Measurements from ENCODE around the gene OLFM3.

OLFM3 gene

DNA sequence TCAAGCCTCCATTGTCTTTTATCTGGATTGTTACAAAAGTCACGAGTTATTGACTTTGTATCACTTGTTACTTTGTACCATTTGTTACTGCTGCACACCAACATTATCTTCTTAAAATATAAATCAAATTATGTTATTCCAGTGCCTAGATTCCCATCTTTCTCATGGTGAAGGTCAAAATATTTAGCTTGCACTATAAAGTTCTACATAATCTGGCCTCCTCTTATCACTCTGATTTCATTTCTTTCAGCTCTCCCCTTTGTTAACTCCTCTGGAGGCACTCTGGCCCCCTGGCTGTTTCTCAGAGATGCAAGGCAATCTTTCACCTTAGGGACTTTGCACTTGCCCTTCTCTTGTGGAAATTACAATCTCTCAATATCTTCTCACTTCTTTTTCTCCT, 143.8 kb downstream of the OLFM3 start:
- no peaks in the 10 kb centered on the region for H3K27me3 Mint-ChIP-seq (ENCODE audit: low read depth)
- no peak overlapping the region for H3K27ac Mint-ChIP-seq
- no peaks in the 10 kb centered on the region for H3K36me3 Mint-ChIP-seq (ENCODE audit: low read depth)
- no peak for DNase-seq (ENCODE audit: low spot score)
- H3K4me1 Mint-ChIP-seq (ENCODE audit: low read depth), result no peaks in the 10 kb centered on the region
- no peaks in the 10 kb centered on the region for H3K9me3 Mint-ChIP-seq
- H3K4me3 Mint-ChIP-seq, result no peak overlapping the region

DNA sequence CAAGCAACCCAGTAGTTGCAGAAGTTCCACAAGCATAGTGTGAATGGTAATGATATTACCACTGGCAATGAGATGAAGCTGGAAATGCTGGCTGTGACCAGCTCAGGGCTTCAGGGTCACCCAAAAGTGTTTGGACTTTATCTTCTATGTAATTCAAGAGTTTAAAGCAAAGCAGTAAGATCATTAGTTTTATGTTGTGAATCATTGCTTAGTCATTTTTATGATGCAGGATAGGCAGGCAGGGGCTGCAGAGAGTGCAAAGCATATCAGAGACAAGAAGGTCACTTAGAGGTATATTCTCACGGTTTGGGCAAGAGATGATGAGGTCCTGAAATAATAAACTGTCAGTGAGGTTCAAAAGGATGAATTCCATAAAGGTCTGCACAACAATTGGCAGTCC, 147.4 kb downstream of the OLFM3 start:
- Mint-ChIP-seq H3K27ac (no peak overlapping the region), H3K9me3 (no peaks in the 10 kb centered on the region), H3K4me1 (ENCODE audit: low read depth) (no peaks in the 10 kb centered on the region), H3K4me3 (no peak overlapping the region), H3K27me3 (ENCODE audit: low read depth) (peaks cover 7% of the 10 kb centered on the region), H3K36me3 (ENCODE audit: low read depth) (no peaks in the 10 kb centered on the region)
- no peak for DNase-seq (ENCODE audit: low spot score)

DNA sequence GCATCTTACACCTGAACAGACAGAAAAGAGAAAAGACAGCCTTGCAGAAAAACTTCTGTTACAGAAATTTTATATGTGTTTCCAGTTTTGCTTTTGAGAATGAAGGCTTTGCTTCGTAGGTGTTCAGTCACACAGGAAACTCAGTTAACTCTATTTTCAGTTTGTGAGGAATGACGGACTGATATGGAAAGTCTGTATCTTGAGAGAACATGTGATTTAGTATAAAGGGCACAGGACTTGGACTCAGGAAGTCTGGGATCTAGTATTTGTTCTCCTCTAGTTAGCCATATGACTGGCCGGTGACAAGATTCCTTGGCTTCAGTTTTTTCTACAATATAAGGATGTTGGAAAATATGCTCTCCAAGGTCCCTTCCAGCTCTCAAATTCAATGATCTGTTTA, 149.1 kb downstream of the OLFM3 start:
- Mint-ChIP-seq H3K4me3 (no peak overlapping the region), H3K9me3 (no peaks in the 10 kb centered on the region)

DNA sequence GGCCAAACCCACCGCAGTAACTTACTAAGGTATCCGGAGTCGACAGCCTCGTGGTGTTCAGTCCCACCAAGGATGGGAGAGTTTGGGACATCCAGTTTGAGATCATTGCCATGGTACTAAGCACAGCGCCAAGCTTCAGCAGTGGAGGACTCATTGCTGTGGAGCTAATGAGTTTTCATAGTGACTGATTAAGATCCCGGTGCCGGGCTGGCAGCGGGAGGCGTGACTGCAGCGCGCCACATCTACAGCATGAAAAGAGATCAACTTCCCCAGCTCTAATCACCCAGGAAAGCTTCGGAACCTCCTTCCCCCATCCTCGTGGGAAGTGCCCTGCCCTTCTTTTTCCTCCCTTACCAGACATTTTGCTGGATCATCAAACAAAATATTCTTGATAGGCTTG, 149.9 kb downstream of the OLFM3 start:
- Mint-ChIP-seq H3K4me1 (ENCODE audit: low read depth) (no peaks in the 10 kb centered on the region), H3K4me3 (no peak overlapping the region), H3K27ac (no peak overlapping the region), H3K27me3 (ENCODE audit: low read depth) (peaks cover 11% of the 10 kb centered on the region), H3K9me3 (no peaks in the 10 kb centered on the region), H3K36me3 (ENCODE audit: low read depth) (no peaks in the 10 kb centered on the region)
- no peak for DNase-seq (ENCODE audit: low spot score)

More for the DNA sequence above, 149.1 kb downstream of the OLFM3 start:
- no peak for DNase-seq (ENCODE audit: low spot score)
- Mint-ChIP-seq H3K36me3 (ENCODE audit: low read depth) (no peaks in the 10 kb centered on the region), H3K27me3 (ENCODE audit: low read depth) (peaks cover 11% of the 10 kb centered on the region), H3K27ac (no peak overlapping the region), H3K4me1 (ENCODE audit: low read depth) (no peaks in the 10 kb centered on the region)

DNA sequence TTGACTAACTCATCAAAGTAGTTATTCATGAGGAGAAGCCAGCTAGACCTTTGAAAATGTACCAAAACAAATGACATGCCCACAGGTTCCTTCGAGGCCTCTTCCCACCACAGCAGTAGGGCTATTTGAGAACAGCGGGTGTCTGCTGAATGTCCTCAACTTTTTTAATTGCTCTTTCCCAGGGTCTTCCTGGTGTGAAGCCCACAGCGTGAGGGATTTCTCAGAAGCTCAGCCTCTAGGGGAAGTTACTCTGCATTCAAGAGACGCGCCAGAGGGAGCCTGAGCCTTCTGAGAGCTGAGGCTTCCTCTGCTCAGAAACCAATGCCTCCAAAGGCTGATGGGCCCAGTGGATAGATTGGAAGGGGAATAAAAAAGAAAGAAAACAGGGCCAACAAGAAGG, 153.6 kb downstream of the OLFM3 start:
- no peaks in the 10 kb centered on the region for H3K36me3 Mint-ChIP-seq (ENCODE audit: low read depth)
- no peaks in the 10 kb centered on the region for H3K4me1 Mint-ChIP-seq (ENCODE audit: low read depth)
- peaks cover 11% of the 10 kb centered on the region for H3K27me3 Mint-ChIP-seq (ENCODE audit: low read depth)

DNA sequence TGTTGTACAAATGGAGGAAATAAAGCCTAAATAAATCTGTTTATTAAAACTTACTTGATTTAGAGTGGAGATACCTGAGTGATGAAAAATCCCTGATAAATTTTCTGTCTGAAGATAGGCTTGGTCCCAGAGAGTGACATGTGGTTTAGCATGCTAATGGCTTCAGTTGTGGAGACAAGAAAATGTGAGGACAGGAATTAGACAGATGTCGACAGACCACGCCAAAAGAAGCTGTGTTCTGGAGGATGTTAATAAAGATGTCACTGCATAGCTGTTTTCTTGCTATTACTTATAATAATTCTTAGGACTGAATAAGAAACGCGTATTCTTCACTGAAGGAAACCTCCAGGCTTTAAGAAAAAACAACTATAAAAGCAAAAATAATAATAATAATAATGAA, 154.9 kb downstream of the OLFM3 start:
- Mint-ChIP-seq H3K4me1 (ENCODE audit: low read depth) (no peaks in the 10 kb centered on the region), H3K27ac (no peak overlapping the region), H3K9me3 (no peaks in the 10 kb centered on the region), H3K27me3 (ENCODE audit: low read depth) (peaks cover 5% of the 10 kb centered on the region), H3K36me3 (ENCODE audit: low read depth) (no peaks in the 10 kb centered on the region), H3K4me3 (no peak overlapping the region)
- no peak for DNase-seq (ENCODE audit: low spot score)

More for the DNA sequence above, 153.6 kb downstream of the OLFM3 start:
- no peak for DNase-seq (ENCODE audit: low spot score)
- Mint-ChIP-seq H3K9me3 (no peaks in the 10 kb centered on the region), H3K4me3 (no peak overlapping the region), H3K27ac (no peak overlapping the region)

DNA sequence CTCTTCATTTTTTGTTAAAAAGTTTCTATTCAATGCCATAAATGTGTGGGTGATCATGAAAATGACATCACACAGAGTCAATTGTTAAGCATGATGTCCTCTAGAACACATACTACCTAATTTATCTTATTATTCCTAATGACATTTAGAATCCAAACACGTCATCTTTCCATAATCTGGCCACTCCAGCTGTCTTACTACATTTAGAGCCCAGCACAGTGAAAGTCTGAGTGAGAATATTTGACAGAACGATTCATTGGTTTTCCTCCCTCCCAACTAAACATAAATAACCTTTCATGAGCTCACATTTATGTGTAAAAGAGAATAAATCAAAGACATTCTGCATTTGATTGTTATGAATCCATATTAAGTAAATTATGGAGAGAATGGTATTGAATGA, 160.7 kb downstream of the OLFM3 start:
- Mint-ChIP-seq H3K27me3 (ENCODE audit: low read depth) (no peaks in the 10 kb centered on the region), H3K4me3 (no peak overlapping the region), H3K9me3 (no peaks in the 10 kb centered on the region), H3K4me1 (ENCODE audit: low read depth) (no peaks in the 10 kb centered on the region), H3K27ac (no peak overlapping the region), H3K36me3 (ENCODE audit: low read depth) (no peaks in the 10 kb centered on the region)
- DNase-seq (ENCODE audit: low spot score), result no peak

DNA sequence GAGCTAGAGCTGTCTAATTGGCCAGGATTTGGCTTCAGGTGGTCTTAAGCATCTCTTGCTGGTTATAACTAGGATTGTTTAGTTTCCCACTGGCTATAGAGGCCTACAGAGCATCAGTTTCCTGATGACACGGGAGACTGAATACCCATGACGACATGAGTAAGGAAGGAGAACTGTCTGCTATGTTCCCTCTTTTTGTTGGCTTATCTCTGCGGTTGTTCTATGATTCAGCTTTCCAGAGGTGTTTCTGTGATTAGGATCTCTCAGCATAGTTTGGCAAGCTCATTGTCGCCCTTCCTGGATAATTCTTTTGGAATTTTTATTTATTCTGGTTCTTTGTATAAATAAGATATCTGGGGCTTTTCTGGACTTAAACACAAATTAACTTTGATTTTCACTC, 163.4 kb downstream of the OLFM3 start:
- H3K27me3 Mint-ChIP-seq (ENCODE audit: low read depth), result no peaks in the 10 kb centered on the region
- H3K27ac Mint-ChIP-seq, result no peak overlapping the region
- no peaks in the 10 kb centered on the region for H3K9me3 Mint-ChIP-seq
- H3K36me3 Mint-ChIP-seq (ENCODE audit: low read depth), result no peaks in the 10 kb centered on the region
- DNase-seq (ENCODE audit: low spot score), result no peak
- no peak overlapping the region for H3K4me3 Mint-ChIP-seq
- no peaks in the 10 kb centered on the region for H3K4me1 Mint-ChIP-seq (ENCODE audit: low read depth)

DNA sequence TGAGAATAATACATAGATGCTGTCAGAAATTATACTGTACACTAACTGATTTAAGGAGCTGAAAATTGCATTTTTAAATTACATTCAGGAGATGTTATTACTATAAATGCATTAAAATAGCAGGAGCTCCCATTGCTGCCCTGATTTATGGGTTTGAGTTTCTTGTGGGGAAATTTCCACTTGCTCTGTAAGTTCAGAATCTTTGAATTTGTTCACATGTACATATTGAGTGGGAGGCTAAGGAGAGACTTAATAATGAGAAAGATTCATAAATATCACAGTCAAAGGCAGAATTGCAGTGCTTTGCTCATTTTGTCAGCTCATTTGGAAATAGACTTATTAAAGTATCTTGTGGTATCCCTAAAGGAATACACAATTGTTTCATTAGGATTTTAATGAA, 170.3 kb downstream of the OLFM3 start:
- H3K27ac Mint-ChIP-seq, result no peak overlapping the region
- H3K27me3 Mint-ChIP-seq (ENCODE audit: low read depth), result no peaks in the 10 kb centered on the region
- no peaks in the 10 kb centered on the region for H3K4me1 Mint-ChIP-seq (ENCODE audit: low read depth)
- H3K36me3 Mint-ChIP-seq (ENCODE audit: low read depth), result no peaks in the 10 kb centered on the region
- no peak overlapping the region for H3K4me3 Mint-ChIP-seq
- DNase-seq (ENCODE audit: low spot score), result no peak
- no peaks in the 10 kb centered on the region for H3K9me3 Mint-ChIP-seq

DNA sequence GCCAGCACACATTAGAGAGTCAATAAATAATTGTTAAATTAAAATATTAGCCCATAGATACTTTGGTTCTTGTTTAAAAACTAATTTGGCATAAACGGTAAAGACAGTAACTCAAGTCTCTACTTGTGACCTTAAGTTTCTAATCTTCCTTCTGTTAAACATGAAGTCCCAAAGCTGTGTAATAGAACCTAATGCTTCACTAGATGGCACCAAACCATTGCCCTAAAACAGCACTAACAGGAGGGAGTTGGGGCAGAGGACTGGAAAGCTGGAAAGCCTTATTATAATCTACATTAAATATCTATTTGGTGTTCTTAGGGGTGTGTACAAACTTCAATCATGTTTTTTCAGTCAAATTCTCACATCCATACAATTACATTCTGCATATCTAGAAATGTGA, 176.7 kb downstream of the OLFM3 start:
- no peak for DNase-seq (ENCODE audit: low spot score)
- H3K4me1 Mint-ChIP-seq (ENCODE audit: low read depth), result no peaks in the 10 kb centered on the region
- H3K27me3 Mint-ChIP-seq (ENCODE audit: low read depth), result no peaks in the 10 kb centered on the region
- H3K4me3 Mint-ChIP-seq, result no peak overlapping the region
- H3K36me3 Mint-ChIP-seq (ENCODE audit: low read depth), result no peaks in the 10 kb centered on the region
- H3K9me3 Mint-ChIP-seq, result no peaks in the 10 kb centered on the region
- H3K27ac Mint-ChIP-seq, result no peak overlapping the region

DNA sequence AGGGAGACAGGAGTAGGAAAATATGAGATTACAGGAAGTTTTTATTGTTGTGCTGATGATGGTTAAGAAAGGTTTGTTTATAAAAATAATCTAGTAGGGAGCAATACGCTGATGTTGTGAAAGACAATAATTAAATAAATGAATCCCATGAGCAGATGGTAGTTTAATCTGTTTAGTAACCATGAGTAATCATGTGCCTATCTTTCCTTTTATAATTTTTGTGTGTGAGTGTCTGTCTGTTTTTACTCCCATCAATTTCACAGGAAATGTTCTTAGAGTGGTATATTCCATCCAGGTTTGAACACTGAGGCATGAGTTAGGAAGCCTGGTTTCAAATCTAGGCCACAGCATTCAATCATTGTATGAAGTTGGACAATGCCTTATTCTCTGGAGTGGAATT, 180.5 kb downstream of the OLFM3 start:
- no peaks in the 10 kb centered on the region for H3K9me3 Mint-ChIP-seq
- no peak overlapping the region for H3K4me3 Mint-ChIP-seq
- no peaks in the 10 kb centered on the region for H3K4me1 Mint-ChIP-seq (ENCODE audit: low read depth)
- H3K36me3 Mint-ChIP-seq (ENCODE audit: low read depth), result no peaks in the 10 kb centered on the region
- H3K27me3 Mint-ChIP-seq (ENCODE audit: low read depth), result no peaks in the 10 kb centered on the region
- no peak for DNase-seq (ENCODE audit: low spot score)
- no peak overlapping the region for H3K27ac Mint-ChIP-seq

DNA sequence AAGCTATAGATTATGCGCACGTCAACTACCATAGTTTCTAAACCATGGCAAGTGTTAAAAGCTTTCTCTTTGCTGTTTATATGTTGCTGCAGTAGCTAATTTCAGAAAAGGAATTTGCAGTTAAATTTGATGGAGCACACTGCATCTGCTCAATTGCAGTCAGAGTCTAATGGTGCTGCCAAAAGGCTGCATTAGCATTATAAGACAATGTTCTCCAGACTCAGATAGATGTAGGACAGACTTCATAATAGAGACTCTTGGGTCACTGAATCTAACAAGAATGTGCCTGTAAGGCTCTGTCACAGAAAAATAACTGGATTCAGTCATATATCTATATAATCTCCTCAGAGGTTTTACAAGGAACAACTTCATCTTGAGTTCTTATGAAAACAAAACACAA, 198.3 kb downstream of the OLFM3 start:
- H3K27ac Mint-ChIP-seq, result no peak overlapping the region
- no peaks in the 10 kb centered on the region for H3K27me3 Mint-ChIP-seq (ENCODE audit: low read depth)
- H3K36me3 Mint-ChIP-seq (ENCODE audit: low read depth), result no peaks in the 10 kb centered on the region
- no peaks in the 10 kb centered on the region for H3K4me1 Mint-ChIP-seq (ENCODE audit: low read depth)
- H3K9me3 Mint-ChIP-seq, result no peaks in the 10 kb centered on the region
- H3K4me3 Mint-ChIP-seq, result no peak overlapping the region
- DNase-seq (ENCODE audit: low spot score), result no peak

DNA sequence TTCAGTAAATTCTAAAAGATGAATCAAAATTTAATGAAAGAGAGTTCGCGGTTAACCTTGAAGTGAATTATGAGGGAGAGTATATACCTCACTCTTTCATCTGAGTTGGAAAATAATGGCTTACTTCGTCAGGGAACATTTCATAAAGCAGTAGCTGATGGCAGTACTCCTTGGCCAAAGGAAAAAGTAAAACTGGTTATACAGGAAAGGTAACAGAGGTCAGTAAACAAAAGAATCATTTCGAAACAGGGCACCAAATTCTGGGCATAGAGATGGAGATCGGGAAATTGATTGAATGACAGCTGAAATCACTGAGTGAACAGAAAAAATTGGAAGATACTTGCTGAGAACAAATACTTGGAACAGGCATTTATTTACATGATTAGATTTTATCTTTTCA, 199.0 kb downstream of the OLFM3 start:
- H3K36me3 Mint-ChIP-seq (ENCODE audit: low read depth), result no peaks in the 10 kb centered on the region
- no peak for DNase-seq (ENCODE audit: low spot score)
- H3K4me3 Mint-ChIP-seq, result no peak overlapping the region
- H3K4me1 Mint-ChIP-seq (ENCODE audit: low read depth), result no peaks in the 10 kb centered on the region
- no peak overlapping the region for H3K27ac Mint-ChIP-seq
- no peaks in the 10 kb centered on the region for H3K9me3 Mint-ChIP-seq
- no peaks in the 10 kb centered on the region for H3K27me3 Mint-ChIP-seq (ENCODE audit: low read depth)

DNA sequence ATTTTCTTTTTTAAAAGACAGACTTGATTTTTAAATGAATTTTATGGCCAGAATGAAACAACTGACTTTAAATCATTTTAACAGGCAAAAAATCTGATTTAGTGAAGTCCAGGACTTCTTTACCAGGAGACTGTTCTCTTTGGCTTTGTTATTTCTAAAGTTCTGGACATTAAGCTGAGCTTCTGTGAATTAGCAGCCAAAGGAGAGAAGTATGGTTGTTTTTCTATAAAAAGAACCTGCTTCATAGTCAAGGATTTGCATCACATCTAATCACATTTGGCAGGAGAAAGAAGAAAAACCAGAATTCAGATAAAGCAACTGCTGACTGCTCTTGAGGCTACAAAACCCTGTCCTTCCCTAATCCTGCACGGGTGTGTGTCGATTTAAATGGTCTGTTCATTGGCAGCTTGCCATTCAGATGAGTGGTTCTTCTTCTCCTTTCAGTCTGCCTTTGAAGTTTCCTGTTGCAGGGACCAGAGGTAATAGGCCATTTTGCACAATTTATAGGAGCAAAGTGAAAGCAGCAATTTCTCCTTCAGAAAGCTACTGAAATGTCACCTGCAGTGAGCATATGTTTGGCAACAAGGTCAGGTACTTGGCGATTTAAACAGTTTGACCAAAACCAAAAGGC, 215.4 kb downstream of the OLFM3 start:
- Mint-ChIP-seq H3K36me3 (ENCODE audit: low read depth) (no peaks in the 10 kb centered on the region), H3K4me3 (no peak overlapping the region)

DNA sequence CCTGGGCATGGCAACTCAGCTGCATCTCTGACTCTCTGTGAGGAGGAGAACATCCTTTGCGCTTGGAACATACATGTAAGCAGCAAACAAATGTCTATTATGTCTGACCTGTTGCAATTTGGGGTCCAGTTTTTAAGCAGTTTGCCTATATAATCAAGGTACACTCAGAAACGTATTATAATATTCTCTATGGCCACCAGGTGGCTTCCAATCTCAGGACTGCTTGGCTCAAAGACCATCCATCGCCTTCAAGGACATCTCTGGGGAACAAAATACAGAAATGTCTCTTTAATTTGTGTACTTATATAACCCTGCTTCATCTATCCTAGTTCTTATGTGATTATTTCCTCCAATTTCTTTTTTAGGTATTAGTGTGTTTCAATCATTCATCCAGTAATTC, 227.2 kb downstream of the OLFM3 start:
- H3K27me3 Mint-ChIP-seq (ENCODE audit: low read depth), result no peaks in the 10 kb centered on the region
- no peaks in the 10 kb centered on the region for H3K9me3 Mint-ChIP-seq
- no peak overlapping the region for H3K4me3 Mint-ChIP-seq
- no peaks in the 10 kb centered on the region for H3K36me3 Mint-ChIP-seq (ENCODE audit: low read depth)
- H3K4me1 Mint-ChIP-seq (ENCODE audit: low read depth), result no peaks in the 10 kb centered on the region
- no peak overlapping the region for H3K27ac Mint-ChIP-seq
- no peak for DNase-seq (ENCODE audit: low spot score)

More for the DNA sequence above, 215.4 kb downstream of the OLFM3 start:
- no peak for DNase-seq (ENCODE audit: low spot score)
- no peaks in the 10 kb centered on the region for H3K9me3 Mint-ChIP-seq
- no peaks in the 10 kb centered on the region for H3K27me3 Mint-ChIP-seq (ENCODE audit: low read depth)
- no peaks in the 10 kb centered on the region for H3K4me1 Mint-ChIP-seq (ENCODE audit: low read depth)
- H3K27ac Mint-ChIP-seq, result no peak overlapping the region

All from T-helper 2 cell treated with Interferon-gamma antibody and Interleukin-4, amounts not matched to agents 5 μg/mL and 100 μg/mL, for 36 hours (primary cell).